Neural progenitor cell (in vitro differentiated cells): Measurements from ENCODE around the gene LINGO1. TPM values are rescaled to one million over a fixed set of nuclear protein-coding genes. Genes with fewer than 3 reads are reported as not detected.

ENCODE experiments used
- DNase-seq: peaks from one replicate; pipeline ENCODE4 v3.0.0-alpha.2; 2016; ENCODE audit warnings: low spot score
- H2AFZ ChIP-seq: fragments of 200-600 bp; sonication (generic); replicated peaks from 2 replicates; pipeline ENCODE4 v1.6.1; 2016; ENCODE audit warnings: antibody characterized with exemption
- H3F3A ChIP-seq: fragments of 200-600 bp; sonication (generic); 2 replicates; pipeline ENCODE4 v1.6.1; 2016; ENCODE audit warnings: antibody characterized with exemption, low read depth
- H3K27ac ChIP-seq: fragments of 200-600 bp; sonication (generic); 2 replicates; pipeline ENCODE4 v1.5.1; 2016; ENCODE audit warnings: mild to moderate bottlenecking
- H3K27me3 ChIP-seq: fragments of 200-600 bp; sonication (generic); 2 replicates; pipeline ENCODE4 v1.6.1; 2016; ENCODE audit warnings: mild to moderate bottlenecking, moderate library complexity
- H3K36me3 ChIP-seq: fragments of 200-600 bp; sonication (generic); 2 replicates; pipeline ENCODE4 v1.5.1; 2016
- H3K4me1 ChIP-seq: fragments of 200-600 bp; sonication (generic); 2 replicates; pipeline ENCODE4 v1.6.1; 2016; ENCODE audit warnings: mixed run types
- H3K4me2 ChIP-seq: fragments of 200-600 bp; sonication (generic); 2 replicates; pipeline ENCODE4 v1.6.1; 2016
- H3K4me3 ChIP-seq: fragments of 200-600 bp; sonication (generic); 2 replicates; pipeline ENCODE4 v1.5.1; 2016
- H3K79me2 ChIP-seq: fragments of 200-600 bp; sonication (generic); 2 replicates; pipeline ENCODE4 v1.6.1; 2016; ENCODE audit warnings: low read depth
- H3K9ac ChIP-seq: fragments of 200-600 bp; sonication (generic); 2 replicates; pipeline ENCODE4 v1.6.1; 2016
- H3K9me3 ChIP-seq: fragments of 200-600 bp; sonication (generic); 2 replicates; pipeline ENCODE4 v1.5.1; 2016; ENCODE audit warnings: low read depth
- H4K20me1 ChIP-seq: fragments of 200-600 bp; sonication (generic); 2 replicates; pipeline ENCODE4 v1.6.1; 2016; ENCODE audit warnings: low read depth
- H3K27ac Mint-ChIP-seq: 3 replicates; pipeline ENCODE4 v1.8.0; 2021; ENCODE audit warnings: mixed read lengths
- H3K27me3 Mint-ChIP-seq: 2 replicates; pipeline ENCODE4 v1.8.0; 2022; ENCODE audit warnings: low read depth, mild to moderate bottlenecking, inconsistent platforms, moderate library complexity, mixed read lengths; ENCODE audit not compliant: insufficient read depth
- H3K36me3 Mint-ChIP-seq: 3 replicates; pipeline ENCODE4 v1.8.0; 2021; ENCODE audit warnings: mixed read lengths
- H3K4me1 Mint-ChIP-seq: 3 replicates; pipeline ENCODE4 v1.8.0; 2021; ENCODE audit warnings: mixed read lengths
- H3K4me3 Mint-ChIP-seq: 3 replicates; pipeline ENCODE4 v1.8.0; 2021; ENCODE audit warnings: mild to moderate bottlenecking, moderate library complexity, mixed read lengths
- H3K9me3 Mint-ChIP-seq: 3 replicates; pipeline ENCODE4 v1.8.0; 2020; ENCODE audit warnings: mixed read lengths
- CTCF ChIP-seq: fragments of 200-600 bp; sonication (generic); IDR thresholded peaks from 2 replicates; pipeline ENCODE4 v1.5.1; 2017; ENCODE audit warnings: antibody characterized with exemption, mild to moderate bottlenecking
- EZH2 ChIP-seq: fragments of 200-600 bp; sonication (generic); IDR thresholded peaks from 2 replicates; pipeline ENCODE4 v1.6.1; 2017; ENCODE audit warnings: antibody characterized with exemption, mild to moderate bottlenecking, moderate library complexity
- EZH2phosphoT487 ChIP-seq: fragments of 200-600 bp; sonication (generic); IDR thresholded peaks from 2 replicates; pipeline ENCODE4 v1.6.1; 2017; ENCODE audit warnings: antibody characterized with exemption
- total RNA-seq: library from RNA; depleted of rRNA; stranded (reverse); fragments of >200 nt; gene quantifications from 2 replicates; pipeline ENCODE4 v1.2.3, GENCODE V29; 2015; ENCODE audit warnings: low replicate concordance

The LINGO1 gene
- total RNA-seq, 1 donor from 2014 or later = 7.9 TPM

DNA sequence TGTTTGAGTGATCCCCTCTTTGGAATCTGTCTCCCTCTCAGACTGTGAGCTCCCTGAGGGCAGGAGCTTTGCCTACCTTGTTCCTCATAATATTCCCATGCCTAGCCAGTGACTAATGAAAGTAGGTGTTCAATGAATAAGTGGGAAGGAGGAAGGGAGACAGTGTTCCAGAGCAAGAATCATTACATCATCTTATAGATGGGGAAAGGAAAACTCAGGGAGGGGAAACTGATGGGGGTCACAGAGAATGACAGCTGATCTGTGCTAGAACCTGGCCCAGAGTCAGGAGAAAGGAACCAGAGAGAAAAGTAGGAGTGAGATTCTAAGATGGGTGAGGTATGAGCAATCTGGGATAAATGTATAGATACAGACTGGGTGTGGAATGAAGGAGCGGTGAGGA lies 29.9 kb downstream of the LINGO1 start:
- peaks cover 71% of the 10 kb centered on the region for H3K4me1 Mint-ChIP-seq
- H3K27ac ChIP-seq = no peak overlapping the region
- no peak overlapping the region for H3K9ac ChIP-seq
- H3K9me3 ChIP-seq = no peaks in the 10 kb centered on the region
- no peak for TF ChIP-seq EZH2phosphoT487
- no peak for TF ChIP-seq CTCF
- no peak for TF ChIP-seq EZH2
- H3F3A ChIP-seq = peaks cover 17% of the 10 kb centered on the region
- H3K4me3 ChIP-seq = no peak overlapping the region
- H3K9me3 Mint-ChIP-seq = no peaks in the 10 kb centered on the region
- no peaks in the 10 kb centered on the region for H3K36me3 Mint-ChIP-seq
- H3K79me2 ChIP-seq = no peaks in the 10 kb centered on the region
- H3K4me2 ChIP-seq = no peak overlapping the region
- H3K27me3 ChIP-seq = no peaks in the 10 kb centered on the region
- no peaks in the 10 kb centered on the region for H3K36me3 ChIP-seq
- no peak for DNase-seq
- H4K20me1 ChIP-seq = no peaks in the 10 kb centered on the region
- peaks cover 49% of the 10 kb centered on the region for H3K4me1 ChIP-seq
- peak overlapping the region; percentile 64 for H3K27ac Mint-ChIP-seq
- no peak overlapping the region for H3K4me3 Mint-ChIP-seq
- peaks cover 11% of the 10 kb centered on the region for H3K27me3 Mint-ChIP-seq
- no peak overlapping the region for H2AFZ ChIP-seq

DNA sequence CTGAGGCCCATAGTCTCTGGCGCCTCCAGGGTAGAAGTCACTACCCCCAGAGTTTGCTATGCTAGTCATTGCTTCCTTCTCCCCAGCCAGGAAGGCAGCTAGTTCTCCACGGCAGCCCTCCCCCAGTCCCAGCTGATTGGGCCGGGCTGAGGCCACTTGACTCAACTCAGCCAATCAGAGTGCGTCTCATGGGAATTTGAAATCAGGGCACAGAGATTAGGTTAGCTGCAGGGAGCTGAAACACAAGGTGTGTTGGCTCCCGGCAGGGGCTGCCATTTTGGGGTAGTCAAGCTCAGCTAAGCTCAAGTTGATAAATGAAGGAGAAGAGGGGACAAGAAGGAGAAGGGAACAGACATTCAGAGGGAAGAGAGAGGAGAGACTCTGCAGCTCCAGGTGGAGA lies 32.8 kb downstream of the LINGO1 start:
- peaks cover 52% of the 10 kb centered on the region for H3K4me1 Mint-ChIP-seq
- peak; percentile 52 for DNase-seq
- no peak overlapping the region for H3K4me2 ChIP-seq

GRCh38 chr15:77599357-77599756 lies 33.4 kb downstream of the LINGO1 start:
- peaks cover 15% of the 10 kb centered on the region for H3F3A ChIP-seq
- H3K27me3 ChIP-seq = no peaks in the 10 kb centered on the region
- Mint-ChIP-seq H3K36me3 (no peaks in the 10 kb centered on the region), H3K27me3 (peaks cover 9% of the 10 kb centered on the region), H3K9me3 (no peaks in the 10 kb centered on the region), H3K4me1 (peaks cover 47% of the 10 kb centered on the region), H3K27ac (no peak overlapping the region), H3K4me3 (no peak overlapping the region)
- H3K4me3 ChIP-seq = no peak overlapping the region
- H3K79me2 ChIP-seq = no peaks in the 10 kb centered on the region
- no peak overlapping the region for H3K4me2 ChIP-seq
- no peak overlapping the region for H2AFZ ChIP-seq
- TF ChIP-seq EZH2phosphoT487 (no peak), EZH2 (no peak), CTCF (no peak)
- H3K9ac ChIP-seq = no peak overlapping the region
- no peaks in the 10 kb centered on the region for H3K36me3 ChIP-seq
- H4K20me1 ChIP-seq = no peaks in the 10 kb centered on the region
- no peak overlapping the region for H3K27ac ChIP-seq
- H3K9me3 ChIP-seq = no peaks in the 10 kb centered on the region
- DNase-seq = no peak
- peaks cover 22% of the 10 kb centered on the region for H3K4me1 ChIP-seq

More for the DNA sequence above, 32.8 kb downstream of the LINGO1 start:
- no peaks in the 10 kb centered on the region for H3K9me3 ChIP-seq
- no peaks in the 10 kb centered on the region for H3K27me3 ChIP-seq
- peaks cover 26% of the 10 kb centered on the region for H3K4me1 ChIP-seq
- Mint-ChIP-seq H3K4me3 (no peak overlapping the region), H3K27me3 (peaks cover 11% of the 10 kb centered on the region), H3K9me3 (no peaks in the 10 kb centered on the region), H3K27ac (peak overlapping the region; percentile 76), H3K36me3 (no peaks in the 10 kb centered on the region)
- H3K27ac ChIP-seq = no peak overlapping the region
- peak overlapping the region; percentile 9 for H2AFZ ChIP-seq
- no peaks in the 10 kb centered on the region for H4K20me1 ChIP-seq
- no peaks in the 10 kb centered on the region for H3K79me2 ChIP-seq
- no peaks in the 10 kb centered on the region for H3K36me3 ChIP-seq
- no peak overlapping the region for H3K4me3 ChIP-seq
- H3K9ac ChIP-seq = no peak overlapping the region
- peaks cover 15% of the 10 kb centered on the region for H3F3A ChIP-seq
- TF ChIP-seq CTCF = no peak
- no peak for TF ChIP-seq EZH2phosphoT487
- no peak for TF ChIP-seq EZH2

DNA sequence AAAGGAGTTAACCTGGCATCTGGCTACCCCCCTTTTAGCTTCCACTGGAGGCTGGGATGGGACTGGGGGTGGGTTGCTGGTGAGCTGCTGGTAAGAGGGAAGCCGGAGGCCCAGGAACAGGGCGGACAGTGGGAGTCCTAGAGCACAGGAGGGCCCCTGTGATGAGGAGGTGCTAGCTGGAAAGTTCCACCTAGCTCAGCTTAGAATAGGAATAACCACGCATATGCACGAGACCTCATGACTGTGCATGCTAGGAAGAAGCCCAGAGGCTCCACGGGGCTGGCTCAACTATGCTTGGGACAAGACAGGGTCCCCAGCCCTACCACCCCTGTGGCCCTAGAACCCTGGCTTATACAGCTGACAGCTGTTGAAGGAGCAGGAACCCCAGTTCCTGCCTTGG lies 34.1 kb downstream of the LINGO1 start:
- H3K36me3 ChIP-seq = no peaks in the 10 kb centered on the region
- H3K9me3 ChIP-seq = no peaks in the 10 kb centered on the region
- no peaks in the 10 kb centered on the region for H3K27me3 ChIP-seq
- H3K27ac ChIP-seq = no peak overlapping the region
- Mint-ChIP-seq H3K4me3 (no peak overlapping the region), H3K36me3 (no peaks in the 10 kb centered on the region), H3K27me3 (peaks cover 6% of the 10 kb centered on the region), H3K4me1 (peaks cover 48% of the 10 kb centered on the region), H3K9me3 (no peaks in the 10 kb centered on the region), H3K27ac (no peak overlapping the region)
- H3K4me2 ChIP-seq = no peak overlapping the region
- no peak overlapping the region for H3K4me3 ChIP-seq
- H3K9ac ChIP-seq = no peak overlapping the region
- H2AFZ ChIP-seq = no peak overlapping the region
- H4K20me1 ChIP-seq = no peaks in the 10 kb centered on the region
- H3K79me2 ChIP-seq = no peaks in the 10 kb centered on the region
- H3K4me1 ChIP-seq = peaks cover 16% of the 10 kb centered on the region
- TF ChIP-seq EZH2 (no peak), EZH2phosphoT487 (no peak), CTCF (no peak)
- H3F3A ChIP-seq = peaks cover 9% of the 10 kb centered on the region
- DNase-seq = no peak
